IMR-90 (cell line): ENCODE measurements around the gene KIAA1143. TPM values are rescaled to one million over a fixed set of nuclear protein-coding genes. Genes with fewer than 3 reads are reported as not detected.

ENCODE experiments used
- ATAC-seq: fragments of 200-7000 bp; cut with Tn5 transposase; 2 replicates; pipeline ENCODE4 v1.9.1; 2020; ENCODE audit warnings: low read depth, mild to moderate bottlenecking, moderate library complexity
- BruUV-seq: library from RNA; stranded (reverse); fragments of 400-500 nt; replicated peaks from 2 replicates; lab custom pipeline; 2021; lab: Mats Ljungman, UMichigan
- CTCF ChIA-PET: fragments of 300-600 bp; formaldehyde crosslinking; extraction: SDS; loops from one replicate; lab custom pipeline; 2021; ENCODE audit warnings: antibody characterized with exemption; lab: Yijun Ruan, JAX
- POLR2A ChIA-PET: fragments of 300-600 bp; sonication (Branson Sonifier 250); formaldehyde crosslinking; loops from one replicate; lab custom pipeline; 2022; ENCODE audit warnings: antibody characterized with exemption; ENCODE audit not compliant: unreplicated experiment; lab: Charles Lee
- DNase-seq: peaks from one replicate; pipeline ENCODE4 v3.0.0; 2013
- H2AFZ ChIP-seq: replicated peaks from 2 replicates; pipeline ENCODE3; 2013; ENCODE audit warnings: low read length, mild to moderate bottlenecking; ENCODE audit not compliant: poor library complexity
- H2AK5ac ChIP-seq: 2 replicates; pipeline ENCODE4 v1.6.1; 2013; ENCODE audit warnings: low read depth, low read length, inconsistent platforms
- H2AK9ac ChIP-seq: replicated peaks from 2 replicates; pipeline ENCODE3; 2013; ENCODE audit warnings: mild to moderate bottlenecking, low read depth, low read length, moderate library complexity; ENCODE audit not compliant: poor library complexity
- H2BK120ac ChIP-seq: 2 replicates; pipeline ENCODE4 v1.6.1; 2013; ENCODE audit warnings: low read depth, low read length, inconsistent platforms
- H2BK15ac ChIP-seq: 3 replicates; pipeline ENCODE4 v1.6.1; 2013; ENCODE audit warnings: low read depth, low read length, inconsistent platforms
- H2BK20ac ChIP-seq: 2 replicates; pipeline ENCODE4 v1.6.1; 2013; ENCODE audit warnings: low read depth, mild to moderate bottlenecking, inconsistent platforms, low read length, moderate library complexity
- H2BK5ac ChIP-seq: 2 replicates; pipeline ENCODE4 v1.6.1; 2013; ENCODE audit warnings: mild to moderate bottlenecking, low read depth, low read length, inconsistent platforms; ENCODE audit not compliant: poor library complexity, severe bottlenecking
- H3K14ac ChIP-seq: replicated peaks from 2 replicates; pipeline ENCODE4 v1.6.1; 2013; ENCODE audit warnings: low read depth, low read length, inconsistent platforms
- H3K18ac ChIP-seq: 2 replicates; pipeline ENCODE4 v1.6.1; 2013; ENCODE audit warnings: low read depth, low read length, control low read depth
- H3K23ac ChIP-seq: 2 replicates; pipeline ENCODE4 v1.6.1; 2013; ENCODE audit warnings: low read depth, low read length, inconsistent platforms
- H3K27ac ChIP-seq: 2 replicates; pipeline ENCODE4 v1.5.1; 2013; ENCODE audit warnings: mild to moderate bottlenecking, control low read depth, low read length; ENCODE audit not compliant: insufficient read depth
- H3K27me3 ChIP-seq: 2 replicates; pipeline ENCODE4 v1.6.1; 2013; ENCODE audit warnings: low read length; ENCODE audit not compliant: control insufficient read depth, insufficient read depth
- H3K36me3 ChIP-seq: 2 replicates; pipeline ENCODE4 v1.6.1; 2013; ENCODE audit warnings: low read length, mixed read lengths; ENCODE audit not compliant: control insufficient read depth, insufficient read depth
- H3K4ac ChIP-seq: 2 replicates; pipeline ENCODE4 v1.6.1; 2013; ENCODE audit warnings: low read depth, low read length, inconsistent platforms
- H3K4me1 ChIP-seq: 2 replicates; pipeline ENCODE4 v1.6.1; 2013; ENCODE audit warnings: low read length, mixed read lengths; ENCODE audit not compliant: control insufficient read depth, insufficient read depth
- H3K4me2 ChIP-seq: 2 replicates; pipeline ENCODE4 v1.6.1; 2013; ENCODE audit warnings: low read depth, mild to moderate bottlenecking, control low read depth, low read length, moderate library complexity
- H3K4me3 ChIP-seq: 2 replicates; pipeline ENCODE4 v1.5.1; 2013; ENCODE audit warnings: low read depth, mild to moderate bottlenecking, control low read depth, low read length, moderate library complexity; ENCODE audit not compliant: insufficient read depth
- H3K56ac ChIP-seq: 2 replicates; pipeline ENCODE4 v1.6.1; 2013; ENCODE audit warnings: low read length, inconsistent platforms; ENCODE audit not compliant: insufficient read depth; ENCODE audit errors: extremely low read depth
- H3K79me1 ChIP-seq, 2 experiments: 2 replicates each; pipeline ENCODE4 v1.6.1; 2013; ENCODE audit warnings: low read length in 2 of 2, inconsistent platforms in 1 of 2, low read depth in 1 of 2
- H3K9ac ChIP-seq: 2 replicates; pipeline ENCODE4 v1.6.1; 2013; ENCODE audit warnings: low read depth, low read length, control low read depth
- H3K9me1 ChIP-seq: 2 replicates; pipeline ENCODE4 v1.6.1; 2013; ENCODE audit warnings: low read length, inconsistent platforms; ENCODE audit not compliant: insufficient read depth
- H3K9me3 ChIP-seq: 2 replicates; pipeline ENCODE4 v1.6.1; 2013; ENCODE audit warnings: low read length; ENCODE audit not compliant: control insufficient read depth, insufficient read depth
- H4K20me1 ChIP-seq: 2 replicates; pipeline ENCODE4 v1.6.1; 2013; ENCODE audit warnings: low read length, inconsistent platforms; ENCODE audit not compliant: insufficient read depth
- H4K5ac ChIP-seq: 2 replicates; pipeline ENCODE4 v1.6.1; 2013; ENCODE audit warnings: mild to moderate bottlenecking, low read depth, low read length, control low read depth
- H4K8ac ChIP-seq, 2 experiments: 2 replicates each; pipeline ENCODE4 v1.6.1; 2013; ENCODE audit warnings: low read depth in 2 of 2, low read length in 2 of 2, control low read depth in 1 of 2, inconsistent platforms in 1 of 2
- H4K91ac ChIP-seq: 2 replicates; pipeline ENCODE4 v1.6.1; 2013; ENCODE audit warnings: low read depth, low read length, inconsistent platforms; ENCODE audit not compliant: insufficient read depth
- CEBPB ChIP-seq: IDR thresholded peaks from 2 replicates; pipeline ENCODE4 v1.6.1; 2012; ENCODE audit warnings: low read depth, low read length, improper control_type of control experiment
- ELK1 ChIP-seq: fragments of 150-350 bp; IDR thresholded peaks from 2 replicates; pipeline ENCODE4 v1.6.1; 2016; ENCODE audit warnings: low read depth, mild to moderate bottlenecking, low read length, moderate library complexity, borderline replicate concordance
- MAZ ChIP-seq: IDR thresholded peaks from 2 replicates; pipeline ENCODE4 v1.6.1; 2012; ENCODE audit warnings: low read depth, mild to moderate bottlenecking, low read length, improper control_type of control experiment, moderate library complexity, borderline replicate concordance
- MXI1 ChIP-seq: IDR thresholded peaks from 2 replicates; pipeline ENCODE4 v1.6.1; 2012; ENCODE audit warnings: low read depth, mild to moderate bottlenecking, low read length, moderate library complexity, borderline replicate concordance
- NFE2L2 ChIP-seq: fragments of 150-350 bp; IDR thresholded peaks from 2 replicates; pipeline ENCODE4 v1.6.1; 2016; ENCODE audit warnings: low read depth, mild to moderate bottlenecking, low read length
- WGBS, 2 experiments: methylation state at CpG; one replicate each; pipeline versions ENCODE4 v1.1.5 to v1.1.7; 2013; ENCODE audit warnings: missing lambda C conversion rate in 2 of 2; ENCODE audit not compliant: insufficient read length in 1 of 2; ENCODE audit errors: extremely low coverage in 2 of 2; 5-methylcytosine and 5-hydroxymethylcytosine counted together
- dilution Hi-C: fragments of 300-500 bp; cut with HindIII; formaldehyde crosslinking; loops from one replicate; pipeline ENCODE4 v1.14.3; 2018; ENCODE audit warnings: low sequenced_read_pairs; ENCODE audit not compliant: unreplicated experiment
- in situ Hi-C: fragments of 300-500 bp; cut with MboI; formaldehyde crosslinking; loops from 3 replicates; pipeline ENCODE4 v1.14.3; 2019; ENCODE audit warnings: low sequenced_read_pairs, inconsistent platforms, mixed read lengths
- intact Hi-C: fragments of 100-400 bp; cut with micrococcal nuclease; formaldehyde crosslinking; loops from 2 replicates; pipeline ENCODE4 v1.10.0; 2022
- polyA plus RNA-seq, 3 experiments: library from polyadenylated mRNA; depleted of rRNA; stranded (reverse); fragments of >200 nt; gene quantifications; 2 replicates each; pipeline ENCODE4 v1.2.3, GENCODE V29; 2012; ENCODE audit warnings: low replicate concordance in 1 of 3
- total RNA-seq: library from RNA; depleted of rRNA; stranded (reverse); fragments of >200 nt; gene quantifications from 2 replicates; pipeline ENCODE4 v1.2.3, GENCODE V29; 2012

The KIAA1143 gene
- total and polyA plus RNA-seq, 2 of the 4 experiments (the other 2 are of a cell fraction): 6.2 to 16.8 TPM

- 0 out of 2 replicates have a peak within 1 kb of the TSS, but pooled peaks have one; percentile 4 for H2BK120ac ChIP-seq
- no peaks in the 10 kb centered on the region for H3K9me1 ChIP-seq
- POLR2A ChIA-PET: interaction anchor here (1.0 kb wide), 1 partner anchor 17 kb away, joined by 5 read pairs; the partner anchor contains the start of gene ZNF502
- H2BK20ac ChIP-seq: no peak within 1 kb of the TSS
- H3K4ac ChIP-seq: peak within 1 kb of the TSS; percentile 52
- no peaks in the 10 kb centered on the region for H3K27me3 ChIP-seq
- in situ Hi-C loops: no loop called here
- peak within 1 kb of the TSS; percentile 34 for H2AK9ac ChIP-seq
- ATAC-seq (peak; percentile 97), DNase-seq (peak; percentile 86)
- peak within 1 kb of the TSS; percentile 79; the same call in 1 of the 2 replicates for H3K23ac ChIP-seq
- peak within 1 kb of the TSS; percentile 89 to 90 for H4K8ac ChIP-seq
- peak within 1 kb of the TSS; percentile 93 for H2AFZ ChIP-seq
- H4K91ac ChIP-seq: peak within 1 kb of the TSS; percentile 16; the same call in 1 of the 2 replicates
- peak within 1 kb of the TSS; percentile 82 for H3K14ac ChIP-seq
- no peaks in the 10 kb centered on the region for H3K4me1 ChIP-seq
- H3K18ac ChIP-seq: peak within 1 kb of the TSS; percentile 74
- 0% methylated on average over 14 of the region's 46 CpGs; no CpG with 5 or more reads in 1 of the 2 experiments for WGBS, 2 experiments
- peaks cover 71% of the 10 kb centered on the region for H3K9me3 ChIP-seq
- H4K5ac ChIP-seq: peak within 1 kb of the TSS; percentile 99
- peak within 1 kb of the TSS; percentile 28; the same call in 1 of the 2 replicates for H3K56ac ChIP-seq
- H2BK5ac ChIP-seq: peak within 1 kb of the TSS; percentile 16
- intact Hi-C loops: loop anchor here (1.0 kb wide), 1 partner anchor 17 kb away; the partner anchor contains the start of gene ZNF502
- dilution Hi-C loops: no loop called here
- CTCF ChIA-PET: interaction anchor here (0.6 kb wide), 1 partner anchor 217 kb away, joined by 4 read pairs; no protein-coding TSS in a partner anchor
- peaks cover 5 to 7% of the 10 kb centered on the region in 2 experiments; a peak in 2 of 4 replicates for H3K79me1 ChIP-seq
- peak within 1 kb of the TSS; percentile 91 for H3K4me3 ChIP-seq
- peaks cover 8% of the 10 kb centered on the region for H3K36me3 ChIP-seq
- H3K4me2 ChIP-seq: peak within 1 kb of the TSS; percentile 98
- peak within 1 kb of the TSS; percentile 93 for H3K9ac ChIP-seq
- H2BK15ac ChIP-seq: no peak within 1 kb of the TSS
- TF ChIP-seq ELK1 (no peak), NFE2L2 (no peak), MAZ (no peak; the same call in 1 of the 2 replicates), MXI1 (no peak), CEBPB (0 out of 2 replicates have a peak, but pooled peaks have one; percentile 45)
- H3K27ac ChIP-seq: peak within 1 kb of the TSS; percentile 68
- no TSS peak for BruUV-seq
- H2AK5ac ChIP-seq: no peak within 1 kb of the TSS
- H4K20me1 ChIP-seq: no peaks in the 10 kb centered on the region
Observed at GRCh38 chr3:44729384-44729910, 32.0 kb downstream of the KIAA1143 start, which contains the start of gene ZNF501. Gene ZNF501, plus strand, starts transcription at chr3:44729635. Its CDS starts 4,787 bp downstream, at chr3:44734422.
